IPS DF 6.9 (cell line): ENCODE measurements around the gene BABAM2.
"Not testable (repeated sequence)": the region's sequence is repeated elsewhere in the genome, so short reads cannot be mapped to it uniquely, and the experiment has no call there.

ENCODE experiments used
- DNase-seq: peaks from one replicate; pipeline ENCODE4 v3.0.0-alpha.2; 2013; ENCODE audit warnings: low read depth, low spot score
- H3K27ac ChIP-seq: one replicate; pipeline ENCODE4 v1.5.1; 2013; ENCODE audit warnings: low read length, control low read depth
- H3K27me3 ChIP-seq: 2 replicates; pipeline ENCODE4 v1.6.1; 2013; ENCODE audit warnings: mild to moderate bottlenecking, low read length; ENCODE audit not compliant: control insufficient read depth, insufficient read depth
- H3K36me3 ChIP-seq: 2 replicates; pipeline ENCODE4 v1.6.1; 2013; ENCODE audit warnings: low read length; ENCODE audit not compliant: control insufficient read depth, insufficient read depth
- H3K4me1 ChIP-seq: 2 replicates; pipeline ENCODE4 v1.6.1; 2013; ENCODE audit warnings: low read length; ENCODE audit not compliant: control insufficient read depth, insufficient read depth
- H3K4me3 ChIP-seq: 2 replicates; pipeline ENCODE4 v1.5.1; 2013; ENCODE audit warnings: mild to moderate bottlenecking, low read length
- H3K9me3 ChIP-seq: 2 replicates; pipeline ENCODE4 v1.6.1; 2013; ENCODE audit warnings: low read length, inconsistent platforms; ENCODE audit not compliant: control insufficient read depth, insufficient read depth
- WGBS: extraction: QIAGEN DNeasy Blood & Tissue Kit; methylation state at CpG from one replicate; pipeline ENCODE4 v1.1.7; 2013; ENCODE audit warnings: mixed read lengths, missing lambda C conversion rate; ENCODE audit not compliant: insufficient read length, insufficient coverage; 5-methylcytosine and 5-hydroxymethylcytosine counted together

Gene BABAM2

DNA sequence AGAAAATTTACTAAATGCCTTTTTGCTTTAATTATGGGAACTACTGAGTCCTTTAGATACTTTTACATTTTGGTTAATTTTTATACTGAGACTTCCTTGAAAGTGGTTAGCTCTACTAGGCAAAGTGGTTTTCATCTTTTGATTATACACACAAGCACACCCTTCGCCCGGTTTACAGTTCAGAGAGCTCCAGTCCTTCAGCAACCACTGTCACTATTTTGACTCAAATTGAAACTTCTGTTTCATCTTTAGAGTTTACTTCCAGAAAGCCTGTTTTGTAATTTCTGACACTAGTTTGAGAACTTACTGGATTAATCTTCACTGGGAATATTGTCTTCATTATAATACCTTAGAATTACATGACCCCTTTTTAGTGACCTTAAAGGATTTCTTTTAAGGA is 361.8 kb downstream of the BABAM2 start:
- Histone ChIP-seq H3K36me3 (no peaks in the 10 kb centered on the region), H3K9me3 (no peaks in the 10 kb centered on the region), H3K4me1 (no peaks in the 10 kb centered on the region), H3K27me3 (no peaks in the 10 kb centered on the region), H3K27ac (no peak overlapping the region), H3K4me3 (no peak overlapping the region)
- DNase-seq = no peak
- no CpG with 5 or more reads among the region's 2 CpGs for WGBS

- Histone ChIP-seq H3K27me3 (no peaks in the 10 kb centered on the region), H3K4me1 (no peaks in the 10 kb centered on the region), H3K27ac (no peak overlapping the region), H3K4me3 (no peak overlapping the region), H3K36me3 (no peaks in the 10 kb centered on the region), H3K9me3 (no peaks in the 10 kb centered on the region)
- DNase-seq = no peak
- WGBS = no CpG with 5 or more reads among the region's 2 CpGs
Measured at GRCh38 chr2:28253543-28253942, 363.0 kb downstream of the BABAM2 start.

DNA sequence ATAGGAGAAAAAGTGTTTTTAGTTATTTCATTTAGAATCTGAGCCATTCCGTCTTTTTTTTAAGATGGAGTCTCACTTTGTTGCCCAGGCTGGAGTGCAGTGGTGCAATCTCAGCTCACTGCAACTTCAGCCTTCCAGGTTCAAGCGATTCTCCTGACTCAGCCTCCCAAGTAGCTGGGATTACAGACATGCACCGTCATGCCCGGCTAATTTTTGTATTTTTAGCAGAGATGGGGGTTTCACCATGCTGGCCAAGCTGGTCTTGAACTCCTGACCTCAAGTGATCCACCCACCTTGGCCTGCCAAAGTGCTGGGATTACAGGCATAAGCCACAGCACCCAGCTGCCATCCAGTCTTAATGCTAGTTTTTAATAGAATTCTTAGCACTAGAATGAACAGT is 364.7 kb downstream of the BABAM2 start:
- not testable (repeated sequence) for H3K4me1 ChIP-seq, H3K9me3 ChIP-seq, DNase-seq, H3K27me3 ChIP-seq, H3K27ac ChIP-seq, H3K36me3 ChIP-seq, H3K4me3 ChIP-seq
- WGBS = no CpG with 5 or more reads among the region's 4 CpGs

- no peaks in the 10 kb centered on the region for H3K27me3 ChIP-seq
- H3K4me3 ChIP-seq = no peak overlapping the region
- no peak for DNase-seq
- no peaks in the 10 kb centered on the region for H3K9me3 ChIP-seq
- no peak overlapping the region for H3K27ac ChIP-seq
- no peaks in the 10 kb centered on the region for H3K36me3 ChIP-seq
- WGBS = no CpG with 5 or more reads among the region's 3 CpGs
- no peaks in the 10 kb centered on the region for H3K4me1 ChIP-seq
Measured at GRCh38 chr2:28257182-28257581, 366.7 kb downstream of the BABAM2 start.

GRCh38 chr2:28259226-28259625 is 368.7 kb downstream of the BABAM2 start:
- H3K27ac ChIP-seq, H3K36me3 ChIP-seq, H3K4me3 ChIP-seq, H3K27me3 ChIP-seq, H3K9me3 ChIP-seq, DNase-seq, H3K4me1 ChIP-seq: not testable (repeated sequence)
- no CpG with 5 or more reads among the region's 5 CpGs for WGBS

DNA sequence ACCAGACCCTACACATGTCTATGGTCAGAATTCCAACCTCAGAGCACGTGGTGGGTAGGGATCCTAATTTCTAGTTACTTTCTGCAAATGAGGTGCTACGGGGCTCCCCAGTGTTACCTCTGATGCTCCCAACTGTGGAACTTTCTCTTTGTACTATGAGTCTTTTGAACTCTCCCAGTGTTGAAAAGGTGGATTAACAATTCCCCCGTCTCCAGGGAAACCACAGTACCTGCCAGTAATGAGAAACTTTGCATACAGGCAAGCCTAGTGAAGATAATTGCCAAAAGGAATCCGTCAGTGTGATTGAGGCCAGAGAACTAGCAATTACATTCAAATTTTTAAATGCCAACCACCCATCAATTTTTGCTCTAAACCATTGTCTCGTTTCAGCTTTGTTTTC is 373.2 kb downstream of the BABAM2 start:
- no peak overlapping the region for H3K4me3 ChIP-seq
- no peaks in the 10 kb centered on the region for H3K9me3 ChIP-seq
- H3K27ac ChIP-seq = no peak overlapping the region
- no peaks in the 10 kb centered on the region for H3K36me3 ChIP-seq
- H3K4me1 ChIP-seq = no peaks in the 10 kb centered on the region; the same call in 1 of the 2 replicates
- no peak for DNase-seq
- no CpG with 5 or more reads among the region's 5 CpGs for WGBS
- no peaks in the 10 kb centered on the region for H3K27me3 ChIP-seq

DNA sequence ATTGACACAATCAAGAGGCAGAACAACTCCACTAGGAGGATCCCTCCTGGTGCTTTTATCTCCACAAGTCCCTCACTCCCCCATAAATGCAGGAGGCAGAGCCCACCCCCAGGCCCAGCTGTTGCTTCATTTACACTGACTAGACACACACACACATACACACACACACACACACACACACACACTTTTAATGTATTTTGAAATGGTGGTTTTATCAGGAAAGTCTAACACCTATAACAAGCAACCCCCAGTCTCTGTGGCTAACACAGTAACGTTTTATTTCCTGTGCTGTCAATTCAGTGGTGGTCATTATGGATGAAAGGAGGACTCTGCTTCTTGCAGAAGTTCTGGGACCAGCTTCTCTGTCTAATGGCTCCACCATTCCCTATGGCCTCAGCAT is 376.8 kb downstream of the BABAM2 start:
- no CpG with 5 or more reads among the region's 1 CpG for WGBS
- DNase-seq = no peak
- Histone ChIP-seq H3K9me3 (no peaks in the 10 kb centered on the region), H3K27ac (no peak overlapping the region), H3K27me3 (no peaks in the 10 kb centered on the region), H3K4me3 (no peak overlapping the region), H3K4me1 (no peaks in the 10 kb centered on the region; the same call in 1 of the 2 replicates), H3K36me3 (no peaks in the 10 kb centered on the region)

GRCh38 chr2:28268386-28268785 is 377.9 kb downstream of the BABAM2 start:
- DNase-seq = no peak
- no CpG with 5 or more reads among the region's 4 CpGs for WGBS
- no peak overlapping the region for H3K27ac ChIP-seq
- no peaks in the 10 kb centered on the region for H3K9me3 ChIP-seq
- no peak overlapping the region for H3K4me3 ChIP-seq
- H3K27me3 ChIP-seq = no peaks in the 10 kb centered on the region
- no peaks in the 10 kb centered on the region for H3K36me3 ChIP-seq
- no peaks in the 10 kb centered on the region; the same call in 1 of the 2 replicates for H3K4me1 ChIP-seq

DNA sequence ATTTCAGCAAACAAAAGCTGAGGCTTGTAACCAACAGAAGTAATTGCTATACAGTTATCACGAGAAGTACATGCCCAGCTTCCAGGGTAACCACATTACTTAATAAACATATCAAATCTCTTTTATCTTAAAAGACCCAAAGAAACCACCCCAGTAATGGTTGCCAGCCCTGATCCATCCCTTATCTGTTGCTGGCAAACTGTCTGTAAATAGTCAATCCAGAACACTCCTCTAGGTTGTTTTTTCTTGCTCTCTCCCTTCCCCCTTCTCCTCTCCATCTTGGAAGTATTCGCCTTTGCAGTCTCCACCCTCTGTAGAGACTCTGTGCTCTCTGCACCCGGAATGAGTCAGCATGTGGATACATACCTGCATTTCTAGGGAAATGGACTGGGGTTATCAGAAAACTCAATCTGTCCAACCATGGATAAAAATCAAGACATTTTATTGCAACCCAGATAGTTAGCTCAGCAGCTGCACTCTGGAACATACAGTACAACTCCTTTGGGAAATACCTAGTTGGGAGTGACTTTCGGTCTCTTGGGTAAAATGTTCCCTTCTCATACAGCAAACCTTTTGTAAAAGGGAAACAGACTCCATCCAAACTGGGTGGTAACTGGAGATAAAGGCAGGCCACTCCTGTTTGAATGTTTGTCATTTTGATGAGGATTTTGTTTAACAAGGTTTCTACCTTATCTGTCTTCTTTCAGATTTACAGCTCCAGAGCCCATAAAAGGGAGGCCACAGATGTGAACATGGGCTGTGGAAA is 378.7 kb downstream of the BABAM2 start:
- Histone ChIP-seq H3K4me1 (no peaks in the 10 kb centered on the region), H3K27ac (no peak overlapping the region), H3K9me3 (no peaks in the 10 kb centered on the region), H3K4me3 (no peak overlapping the region), H3K36me3 (no peaks in the 10 kb centered on the region), H3K27me3 (no peaks in the 10 kb centered on the region)
- WGBS = no CpG with 5 or more reads among the region's 4 CpGs
- DNase-seq = no peak

GRCh38 chr2:28270456-28271152 is 380.1 kb downstream of the BABAM2 start:
- Histone ChIP-seq H3K4me1 (no peaks in the 10 kb centered on the region), H3K27me3 (no peaks in the 10 kb centered on the region), H3K9me3 (no peaks in the 10 kb centered on the region), H3K4me3 (no peak overlapping the region), H3K36me3 (no peaks in the 10 kb centered on the region), H3K27ac (no peak overlapping the region)
- no CpG with 5 or more reads among the region's 6 CpGs for WGBS
- DNase-seq = no peak
